Stimulated activated naive CD8-positive, alpha-beta T cell treated with anti-CD3 and anti-CD28 coated beads, Interleukin-15, Interleukin-2, amounts not matched to agents 100 U/mL and 50 U/mL, for 24 hours (primary cell): ENCODE data around the gene GNG7.

Experiments
- ATAC-seq: fragments of 150-1000 bp; cut with Tn5 transposase; one replicate; pipeline ENCODE4 v1.10.0; 2021
- DNase-seq: peaks from one replicate; pipeline ENCODE4 v3.0.0; 2021

The GNG7 gene

DNA sequence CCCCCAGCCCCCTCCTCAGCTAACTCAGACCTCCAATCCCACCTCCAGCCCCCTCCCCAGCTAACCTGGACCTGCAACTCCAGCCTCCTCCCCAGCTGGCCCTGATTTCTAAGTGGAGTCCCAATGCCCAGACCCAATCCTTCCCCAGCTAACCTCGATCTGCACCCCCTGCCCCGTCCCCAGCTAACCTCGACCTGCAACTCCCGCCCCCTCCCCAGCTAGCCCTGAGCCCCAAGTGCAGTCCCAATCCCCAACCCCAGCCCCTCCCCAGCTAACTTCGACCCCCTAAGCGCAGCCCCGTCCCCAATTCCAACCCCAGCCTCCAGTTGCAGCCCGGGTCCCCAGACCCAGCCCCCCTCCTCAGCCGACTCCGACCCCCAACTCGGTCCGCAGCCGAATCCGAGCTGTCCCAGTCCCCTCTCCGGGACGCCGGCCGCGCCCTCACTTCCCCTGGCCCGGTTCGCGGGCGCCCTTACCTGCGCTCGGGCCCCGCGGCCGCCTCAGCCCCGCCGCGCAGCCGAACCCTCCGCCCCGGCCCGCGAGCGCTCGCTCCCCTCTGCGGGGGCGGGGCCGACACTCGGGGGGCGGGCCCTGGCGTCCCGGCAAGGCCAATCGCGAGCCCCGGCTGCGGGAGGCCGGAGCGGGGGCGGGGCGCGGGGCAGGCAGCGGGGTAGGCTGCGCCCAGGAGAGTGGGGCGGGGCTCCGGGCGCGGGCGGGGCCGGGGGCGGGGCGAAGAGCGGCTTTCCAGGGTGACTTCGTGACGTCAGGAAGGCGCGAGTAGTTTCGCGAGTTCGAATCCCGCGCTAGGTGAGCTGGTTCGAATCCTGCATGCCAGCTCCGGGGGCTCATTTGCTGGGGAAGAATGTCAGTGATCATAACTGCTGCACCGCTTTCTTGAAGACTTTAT is at the start of gene GNG7:
TSS of gene GNG7 (minus strand) at position 525 of the 907 bp plus-strand sequence. CDS start 182,006 bp downstream, outside the sequence.
- ATAC-seq (peak; percentile 98), DNase-seq (peak; percentile 97)

DNA sequence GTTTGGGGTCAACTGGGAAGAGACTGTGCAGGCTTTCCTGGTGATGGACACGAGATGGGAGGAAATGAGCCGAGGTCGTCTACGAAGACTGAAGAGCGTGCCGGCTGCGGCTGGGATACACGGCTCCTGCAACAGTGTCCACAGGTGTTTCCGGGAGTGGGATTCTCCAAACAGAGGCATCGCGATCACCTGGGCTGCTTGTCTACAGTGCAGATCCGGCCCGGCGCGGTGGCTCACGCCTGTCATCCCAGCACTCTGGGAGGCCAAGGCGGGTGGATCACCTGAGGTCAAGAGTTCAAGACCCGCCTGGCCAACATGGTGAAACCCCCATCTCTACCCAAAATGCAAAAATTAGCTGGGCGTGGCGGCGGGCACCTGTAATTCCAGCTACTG is 48.9 kb upstream of the GNG7 start:
- DNase-seq: no peak
- ATAC-seq: no peak

DNA sequence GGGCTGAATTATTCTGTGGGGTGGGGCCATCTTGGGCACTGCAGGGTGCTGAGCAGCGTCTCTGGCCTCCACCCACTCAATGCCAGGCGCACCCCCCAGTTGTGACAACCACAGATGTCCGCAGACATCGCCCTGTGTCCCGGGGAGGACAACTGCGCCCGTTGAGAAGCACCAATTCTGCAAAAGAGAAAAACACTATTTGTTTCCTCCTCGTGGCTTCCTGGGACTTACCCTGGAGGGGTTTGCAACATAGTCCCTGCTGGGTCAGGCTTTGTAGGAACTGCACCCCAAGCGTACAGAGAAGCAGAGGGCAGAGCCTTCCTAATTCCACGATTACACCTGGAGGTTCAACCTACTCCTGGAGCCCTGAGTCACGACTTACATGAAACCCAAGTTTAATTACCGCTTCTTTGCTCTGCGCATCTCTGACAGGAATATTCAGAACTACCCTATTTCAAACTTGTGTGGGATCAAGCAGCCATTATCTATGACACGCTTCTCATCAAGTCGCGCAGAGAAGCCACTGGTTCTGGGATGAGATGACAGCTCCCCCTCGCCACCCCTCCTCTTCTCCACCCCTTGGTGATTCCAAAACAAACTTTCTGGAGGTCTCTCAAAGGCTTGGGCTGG is 48.4 kb upstream of the GNG7 start:
- DNase-seq (no peak), ATAC-seq (no peak)

GRCh38 chr19:2747349-2747748 is 44.9 kb upstream of the GNG7 start:
- DNase-seq: no peak
- no peak for ATAC-seq

DNA sequence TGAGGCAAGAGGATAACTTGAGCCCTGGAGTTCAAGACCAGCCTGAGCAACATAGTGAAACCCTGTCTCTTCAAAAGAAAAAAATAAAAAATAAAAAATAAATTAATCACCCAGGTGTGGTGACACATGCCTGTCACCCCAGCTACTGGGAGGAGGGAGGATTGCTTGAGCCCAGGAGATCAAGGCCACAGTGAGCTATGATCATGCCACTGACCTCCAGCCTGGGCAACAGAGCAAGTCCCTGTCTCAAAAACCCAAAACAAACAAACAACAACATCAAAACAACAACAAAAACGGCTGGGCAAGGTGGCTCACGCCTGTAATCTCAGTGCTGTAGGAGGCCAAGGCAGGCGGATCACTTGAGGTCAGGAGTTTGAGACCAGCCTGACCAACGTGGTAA is 41.6 kb upstream of the GNG7 start:
- ATAC-seq: no peak

DNA sequence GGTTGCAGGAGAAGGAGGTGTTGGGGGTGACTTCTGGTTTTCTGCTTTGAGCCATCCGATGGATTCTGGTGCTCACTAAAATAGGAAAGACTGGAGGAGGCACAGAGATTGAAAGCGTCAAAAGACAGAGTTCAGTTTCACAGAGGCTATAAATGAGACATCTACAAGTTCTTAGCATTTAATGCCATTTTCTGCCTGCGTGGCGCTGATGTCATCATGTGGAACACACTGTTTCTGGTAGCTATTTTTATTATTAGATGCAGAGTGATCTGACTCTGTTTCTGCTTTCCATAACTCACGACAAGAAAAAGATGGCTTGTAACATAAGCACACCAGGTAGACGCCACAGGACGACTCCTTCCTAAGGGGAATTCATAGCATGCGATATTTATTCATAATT is 40.6 kb upstream of the GNG7 start:
- ATAC-seq (no peak), DNase-seq (no peak)

More for the DNA sequence above, 41.6 kb upstream of the GNG7 start:
- no peak for DNase-seq

- no peak for ATAC-seq
Observed at GRCh38 chr19:2740314-2740656, 37.8 kb upstream of the GNG7 start.

GRCh38 chr19:2739602-2740313 is 37.3 kb upstream of the GNG7 start, which contains the start of gene SLC39A3:
TSS of gene SLC39A3 (minus strand) at chr19:2740017. CDS start at chr19:2737257, 2,760 bp downstream.
- peak; percentile 99 for ATAC-seq

More at GRCh38 chr19:2740314-2740656, 37.8 kb upstream of the GNG7 start:
- no peak for DNase-seq

GRCh38 chr19:2736550-2737190 is 34.2 kb upstream of the GNG7 start:
- DNase-seq (no peak), ATAC-seq (no peak)

More at GRCh38 chr19:2739602-2740313, 37.3 kb upstream of the GNG7 start, which contains the start of gene SLC39A3:
- DNase-seq: peak; percentile 99

DNA sequence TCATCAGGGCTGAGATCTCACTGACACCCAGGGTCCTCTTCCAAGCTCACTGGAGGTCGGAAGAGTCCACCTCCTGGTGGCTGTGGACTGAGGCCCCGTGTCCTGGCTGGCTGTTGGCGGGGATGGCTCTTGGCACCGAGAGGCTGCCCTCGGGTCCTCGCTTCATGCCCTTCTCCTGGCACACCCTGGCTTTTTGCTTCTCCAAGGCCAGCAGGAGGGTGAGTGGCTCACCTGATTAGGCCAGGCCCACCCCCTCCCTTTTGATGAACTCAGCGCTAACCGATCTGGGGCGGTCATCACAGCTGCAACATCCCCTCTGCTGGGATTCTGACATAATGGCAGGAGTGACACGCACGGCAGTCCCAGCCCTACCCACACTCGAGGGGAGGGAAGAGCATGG is 32.9 kb upstream of the GNG7 start:
- DNase-seq (no peak), ATAC-seq (no peak)

- ATAC-seq (no peak), DNase-seq (no peak)
Observed at GRCh38 chr19:2734589-2735288, 32.2 kb upstream of the GNG7 start.

DNA sequence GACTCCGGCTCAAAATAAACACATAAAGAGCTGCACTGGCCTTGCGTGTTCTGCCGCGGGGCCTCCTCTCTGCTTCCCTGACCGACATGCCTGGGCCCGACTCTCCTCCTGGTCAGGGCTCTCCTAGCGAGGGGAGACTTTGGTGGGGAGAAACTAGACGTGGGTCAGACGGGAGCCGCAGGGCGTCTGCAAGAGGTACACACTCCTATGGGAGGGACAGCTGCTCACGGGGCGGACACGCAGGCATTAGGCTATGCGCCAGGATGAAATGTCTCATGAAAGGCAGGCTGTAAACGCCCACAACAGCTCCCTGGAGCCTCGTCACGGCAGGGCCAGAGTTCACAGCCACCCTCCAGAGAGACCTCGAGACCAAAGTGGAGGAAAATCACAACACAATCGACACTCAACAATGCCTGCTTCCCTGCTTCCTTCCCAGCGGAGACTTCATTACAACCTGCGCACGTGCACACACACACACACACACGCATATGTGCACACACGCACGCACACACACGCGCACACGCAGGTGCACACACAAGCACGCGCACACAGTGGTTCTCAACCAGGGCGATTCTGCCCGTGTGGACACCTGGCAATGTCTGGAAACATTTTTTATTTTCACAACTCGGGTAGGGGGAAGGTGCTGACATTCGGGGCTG is 31.6 kb upstream of the GNG7 start:
- ATAC-seq: no peak

DNA sequence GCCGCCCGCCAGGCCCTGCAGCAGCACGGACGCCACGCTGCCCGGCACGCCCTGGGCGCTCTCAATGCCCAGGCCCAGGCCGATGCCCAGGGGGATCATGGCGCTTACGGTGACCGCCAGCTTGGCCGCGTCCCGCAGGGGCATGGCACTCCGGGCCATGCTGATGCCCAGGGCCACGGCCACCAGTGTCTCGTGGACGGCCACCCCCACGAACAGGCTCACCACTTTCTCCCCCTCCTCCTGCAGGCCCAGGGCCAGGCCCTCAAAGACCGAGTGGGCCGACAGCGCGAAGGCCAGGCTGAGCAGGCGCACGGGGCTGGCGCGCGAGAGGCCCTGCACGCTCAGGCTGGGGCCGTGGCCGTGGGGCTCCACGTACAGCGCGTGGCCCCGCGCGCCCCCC is 30.4 kb upstream of the GNG7 start:
- no peak for ATAC-seq
- no peak for DNase-seq

More for the DNA sequence above, 31.6 kb upstream of the GNG7 start:
- no peak for DNase-seq

GRCh38 chr19:2732157-2732725 is 29.7 kb upstream of the GNG7 start:
- no peak for ATAC-seq
- no peak for DNase-seq

DNA sequence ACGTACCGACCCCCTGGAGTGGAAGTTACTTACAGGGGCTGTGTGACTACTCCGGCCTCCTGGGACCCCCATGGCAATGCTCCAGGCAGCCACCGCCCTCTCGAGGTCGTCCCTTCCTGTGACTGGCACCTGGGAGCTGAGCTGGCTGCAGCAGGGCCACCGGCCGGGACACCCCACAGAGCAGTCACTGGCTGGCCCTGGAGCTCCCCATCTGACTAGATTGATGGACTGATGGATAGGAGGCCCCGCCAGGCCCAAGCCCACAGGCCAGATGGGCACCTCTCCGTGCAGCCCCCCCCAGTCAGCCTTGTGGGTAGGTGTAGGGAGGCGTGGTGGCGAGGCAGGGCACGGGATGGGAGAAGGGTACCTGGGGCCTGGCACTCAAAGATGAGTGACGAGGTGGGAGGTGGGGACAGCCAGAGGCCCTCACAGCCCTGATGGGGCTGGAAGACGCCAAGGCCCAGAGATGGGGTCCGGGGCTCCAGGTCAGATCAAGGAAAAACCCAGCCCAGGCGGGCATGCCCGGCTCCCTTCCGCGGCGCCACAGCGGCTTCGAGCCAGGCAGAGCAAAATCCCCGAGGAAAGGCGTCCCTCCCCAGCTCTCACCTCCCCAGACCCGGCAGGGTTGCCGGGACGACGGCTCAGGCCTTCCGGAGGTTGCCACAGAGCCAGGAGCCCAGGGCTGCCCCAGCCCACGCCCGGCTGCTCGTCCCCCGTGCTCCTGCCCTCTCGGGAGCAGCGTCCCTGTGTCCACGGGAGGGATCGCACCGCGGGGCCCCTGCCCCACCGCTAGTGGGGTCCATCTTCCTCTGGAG is 28.9 kb upstream of the GNG7 start:
- DNase-seq (no peak), ATAC-seq (no peak)

DNA sequence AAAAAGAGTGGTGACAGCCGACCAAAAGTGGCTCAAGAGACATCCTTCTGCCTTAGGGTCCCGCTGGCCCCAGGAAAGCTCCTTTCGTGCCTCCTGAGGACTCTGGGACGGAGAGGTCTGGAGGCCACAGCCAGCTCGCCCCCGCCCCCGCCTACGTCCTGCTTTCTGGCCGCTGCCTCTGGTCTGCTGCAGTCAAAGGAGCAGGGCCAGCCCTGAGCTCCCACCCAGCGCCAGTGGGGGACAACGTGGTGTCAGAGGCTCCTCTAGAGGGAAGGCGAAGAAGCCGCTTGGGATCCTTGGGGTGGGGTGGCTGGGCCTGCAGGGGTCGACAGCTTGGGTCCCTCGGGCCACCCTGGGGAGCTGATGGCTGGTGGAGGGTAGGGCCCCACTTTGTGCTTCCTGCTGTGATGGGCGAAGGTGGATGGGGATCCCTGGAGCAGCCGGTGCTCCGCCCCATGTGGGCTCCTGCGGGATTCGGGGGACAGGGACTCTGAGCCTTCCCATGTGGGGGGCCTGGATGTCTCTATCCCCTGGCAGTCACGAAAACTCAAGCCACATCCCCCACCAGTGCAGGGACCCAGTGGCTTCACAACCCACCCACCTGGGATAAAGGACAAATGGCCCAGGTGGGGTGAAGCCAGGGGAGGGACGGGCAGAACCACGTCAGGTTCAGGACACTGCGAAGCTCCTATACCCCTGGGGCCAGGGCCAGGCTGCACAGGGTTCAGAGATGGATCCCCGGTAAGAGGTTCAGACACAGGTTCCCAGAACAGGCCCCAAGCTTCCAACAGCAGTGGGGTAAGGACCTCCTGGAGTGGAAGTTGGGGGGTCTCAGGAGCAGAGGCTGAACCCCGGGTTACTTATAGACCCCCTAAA is 27.7 kb upstream of the GNG7 start:
- ATAC-seq: no peak
- DNase-seq: no peak

- DNase-seq (no peak), ATAC-seq (no peak)
Observed at GRCh38 chr19:2728783-2729387, 26.4 kb upstream of the GNG7 start.

- DNase-seq (no peak), ATAC-seq (no peak)
Observed at GRCh38 chr19:2727640-2727944, 25.1 kb upstream of the GNG7 start.
